ENCODE measurements around the gene BMP8B.
"Not testable (repeated sequence)": the region's sequence is repeated elsewhere in the genome, so short reads cannot be mapped to it uniquely, and the experiment has no call there.

DNA sequence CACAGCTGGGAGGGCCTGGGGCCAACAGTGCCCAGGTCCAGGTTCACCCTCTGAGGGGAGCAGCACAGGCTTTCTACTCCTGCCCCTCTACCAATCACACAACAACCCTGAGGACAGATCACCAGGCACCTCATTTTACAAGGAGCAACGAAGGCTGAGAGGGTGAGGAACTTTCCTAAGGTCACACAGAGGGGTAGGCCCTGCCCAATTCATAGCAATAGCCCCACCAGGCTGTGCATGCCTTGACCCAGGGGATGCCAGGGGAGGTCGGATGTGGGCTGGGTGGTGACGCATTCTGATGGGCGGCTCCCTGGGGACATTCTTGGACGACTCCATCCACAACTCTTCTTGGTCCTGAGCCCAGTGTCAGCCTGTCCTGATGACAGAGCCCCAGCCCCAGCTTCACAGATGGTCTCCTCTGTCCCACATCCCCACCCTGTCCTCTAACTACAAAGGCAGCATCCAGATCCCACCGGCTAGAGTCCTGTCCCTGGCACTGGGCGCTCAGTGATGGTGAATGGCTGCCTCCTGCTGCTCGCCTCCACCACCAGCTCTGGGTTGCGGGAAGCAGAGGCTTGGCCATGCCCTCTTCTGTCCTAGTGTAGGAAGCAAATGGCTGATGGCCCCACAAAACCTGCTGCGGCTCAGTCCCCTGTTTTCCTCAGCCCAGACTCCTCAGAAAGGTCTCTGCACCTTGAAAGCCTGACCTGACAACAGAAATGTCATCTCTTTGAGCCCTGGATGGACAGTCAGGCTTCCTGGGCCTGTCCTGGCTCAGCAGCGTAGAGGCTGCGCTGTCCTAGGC, 2.2 kb downstream of the BMP8B start:
- TF ChIP-seq, protein P1, sequence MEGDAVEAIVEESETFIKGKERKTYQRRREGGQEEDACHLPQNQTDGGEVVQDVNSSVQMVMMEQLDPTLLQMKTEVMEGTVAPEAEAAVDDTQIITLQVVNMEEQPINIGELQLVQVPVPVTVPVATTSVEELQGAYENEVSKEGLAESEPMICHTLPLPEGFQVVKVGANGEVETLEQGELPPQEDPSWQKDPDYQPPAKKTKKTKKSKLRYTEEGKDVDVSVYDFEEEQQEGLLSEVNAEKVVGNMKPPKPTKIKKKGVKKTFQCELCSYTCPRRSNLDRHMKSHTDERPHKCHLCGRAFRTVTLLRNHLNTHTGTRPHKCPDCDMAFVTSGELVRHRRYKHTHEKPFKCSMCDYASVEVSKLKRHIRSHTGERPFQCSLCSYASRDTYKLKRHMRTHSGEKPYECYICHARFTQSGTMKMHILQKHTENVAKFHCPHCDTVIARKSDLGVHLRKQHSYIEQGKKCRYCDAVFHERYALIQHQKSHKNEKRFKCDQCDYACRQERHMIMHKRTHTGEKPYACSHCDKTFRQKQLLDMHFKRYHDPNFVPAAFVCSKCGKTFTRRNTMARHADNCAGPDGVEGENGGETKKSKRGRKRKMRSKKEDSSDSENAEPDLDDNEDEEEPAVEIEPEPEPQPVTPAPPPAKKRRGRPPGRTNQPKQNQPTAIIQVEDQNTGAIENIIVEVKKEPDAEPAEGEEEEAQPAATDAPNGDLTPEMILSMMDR (IDR thresholded peaks at IDR 0.05), result not testable (repeated sequence)
- TF ChIP-seq POLR2AphosphoS5, EP300 (IDR thresholded peaks at IDR 0.05): not testable (repeated sequence)
